Prostate gland (tissue), 2 donors: ENCODE data around the gene PGF. TPM values are rescaled to one million over a fixed set of nuclear protein-coding genes. Genes with fewer than 3 reads are reported as not detected.

ENCODE experiments used
- DNase-seq: peaks from one replicate; pipeline ENCODE4 v3.0.0-alpha.2; 2019; ENCODE audit warnings: low spot score
- H3K27ac ChIP-seq, 2 donors: fragments of 200-600 bp; sonication (generic); 2 replicates each; pipeline ENCODE4 v1.5.1; 2017 to 2019
- H3K27me3 ChIP-seq: fragments of 200-600 bp; sonication (generic); replicated peaks from 2 replicates; pipeline ENCODE4 v1.5.1; 2019; ENCODE audit not compliant: insufficient read depth
- H3K36me3 ChIP-seq, 2 donors: fragments of 200-600 bp; sonication (generic); 1 replicate in 1 of 2; 2 replicates in 1 of 2; pipeline versions ENCODE4 v1.5.1 to v1.8.1; 2017 to 2019
- H3K4me1 ChIP-seq: fragments of 200-600 bp; sonication (generic); replicated peaks from 2 replicates; pipeline ENCODE4 v1.5.1; 2019
- H3K4me3 ChIP-seq, 2 donors: fragments of 200-600 bp; sonication (generic); 2 replicates each; pipeline ENCODE4 v1.5.1; 2017 to 2019
- H3K9me3 ChIP-seq: fragments of 200-600 bp; sonication (generic); 2 replicates; pipeline ENCODE4 v1.5.1; 2017
- CTCF ChIP-seq, 4 experiments: fragments of 200-600 bp in 2 of 4; fragments of 450-650 bp in 2 of 4; sonication (generic) in 2 of 4; IDR thresholded peaks; 1 replicate in 3 of 4; 2 replicates in 1 of 4; pipeline ENCODE4 v1.5.1; 2016 to 2019; ENCODE audit warnings: antibody characterized with exemption in 4 of 4, mild to moderate bottlenecking in 2 of 4, moderate library complexity in 2 of 4
- POLR2A ChIP-seq: fragments of 450-650 bp; IDR thresholded peaks from one replicate; pipeline ENCODE4 v1.6.1; 2016; ENCODE audit warnings: antibody characterized with exemption, mild to moderate bottlenecking
- POLR2AphosphoS5 ChIP-seq: sonication (generic); formaldehyde crosslinking; IDR thresholded peaks from one replicate; pipeline ENCODE4 v1.6.1; 2017; ENCODE audit warnings: antibody characterized with exemption
- WGBS: methylation state at CpG from one replicate; pipeline ENCODE4 v1.1.5; 2018; 5-methylcytosine and 5-hydroxymethylcytosine counted together
- intact Hi-C: fragments of 100-400 bp; cut with DNase I; formaldehyde crosslinking; loops from one replicate; pipeline ENCODE4 v1.14.2; 2022
- total RNA-seq, 2 donors: library from RNA; depleted of rRNA; stranded (reverse); fragments of >200 nt; gene quantifications; one replicate each; pipeline ENCODE4 v1.1.0, GENCODE V29; 2016

PGF gene
- total RNA-seq: 10 to 100 TPM in 1 of 2 donors, 1 to 10 TPM in 1; 7.9 to 16.2 TPM

- intact Hi-C loops: no loop called here
- Histone ChIP-seq H3K4me1 (no peaks in the 10 kb centered on the region), H3K36me3 (no peaks in the 10 kb centered on the region), H3K27me3 (no peaks in the 10 kb centered on the region), H3K9me3 (no peaks in the 10 kb centered on the region), H3K4me3 (peak within 1 kb of the TSS; percentile 32 to 35), H3K27ac (peak within 1 kb of the TSS; percentile 14 to 34)
- WGBS: 1% methylated on average over 43 of the region's 73 CpGs
- peak; percentile 50 for DNase-seq
- TF ChIP-seq CTCF (IDR thresholded peaks at IDR 0.05) (no peak), POLR2A (peak; percentile 93), POLR2AphosphoS5 (peak; percentile 40)
These were observed at the start of gene PGF for GRCh38 chr14:74955229-74956026. TSS of gene PGF (minus strand) at chr14:74955597. CDS start at chr14:74955242, 355 bp downstream.

- Histone ChIP-seq H3K9me3 (no peaks in the 10 kb centered on the region), H3K27ac (peak overlapping the region; percentile 67 to 80), H3K36me3 (peaks cover 2 to 4% of the 10 kb centered on the region in 2 donors), H3K27me3 (no peaks in the 10 kb centered on the region), H3K4me1 (peaks cover 8% of the 10 kb centered on the region), H3K4me3 (peak overlapping the region; percentile 53 to 67)
- no peak for DNase-seq
- 9% methylated on average over 18 of the region's 18 CpGs for WGBS
- no peak for TF ChIP-seq POLR2A
- no peak for TF ChIP-seq POLR2AphosphoS5
- TF ChIP-seq CTCF (IDR thresholded peaks at IDR 0.05): no peak
- intact Hi-C loops: loop anchor here (5.0 kb wide), 1 partner anchor 56 kb away; no protein-coding TSS in a partner anchor
These were observed 48.0 kb upstream of the PGF start for GRCh38 chr14:75003250-75004027.

GRCh38 chr14:75002392-75003249, 47.2 kb upstream of the PGF start, which contains the start of gene EIF2B2:
TSS of gene EIF2B2 (plus strand) at chr14:75002921. CDS start at chr14:75002991, 70 bp downstream.
- intact Hi-C loops: loop anchor here (5.0 kb wide), 1 partner anchor 55 kb away; no protein-coding TSS in a partner anchor
- H3K27ac ChIP-seq: peak within 1 kb of the TSS; percentile 67 to 80
- peaks cover 8% of the 10 kb centered on the region for H3K4me1 ChIP-seq
- H3K4me3 ChIP-seq: peak within 1 kb of the TSS; percentile 53 to 67
- H3K27me3 ChIP-seq: no peaks in the 10 kb centered on the region
- DNase-seq: peak; percentile 98
- peaks cover 2 to 4% of the 10 kb centered on the region in 2 donors for H3K36me3 ChIP-seq
- TF ChIP-seq CTCF (IDR thresholded peaks at IDR 0.05) (peak in 2 of 4 experiments; percentile 46 to 52), POLR2AphosphoS5 (peak; percentile 91), POLR2A (peak; percentile 45)
- WGBS: under 1% methylated on average over 43 of the region's 66 CpGs
- no peaks in the 10 kb centered on the region for H3K9me3 ChIP-seq

- Histone ChIP-seq H3K27me3 (no peaks in the 10 kb centered on the region), H3K9me3 (no peaks in the 10 kb centered on the region), H3K4me1 (peaks cover 8% of the 10 kb centered on the region), H3K4me3 (peak overlapping the region; percentile 53 to 67), H3K27ac (peak overlapping the region; percentile 67 to 80), H3K36me3 (peaks cover 0 to 4% of the 10 kb centered on the region in 2 donors)
- 90% methylated on average over 1 of the region's 1 CpG for WGBS
- TF ChIP-seq POLR2AphosphoS5 (no peak), POLR2A (no peak), CTCF (IDR thresholded peaks at IDR 0.05) (no peak)
- intact Hi-C loops: loop anchor here (5.0 kb wide), 1 partner anchor 55 kb away; no protein-coding TSS in a partner anchor
- DNase-seq: no peak
These were observed 46.5 kb upstream of the PGF start for GRCh38 chr14:75001899-75002298.
